22Rv1 (cell line): ENCODE results near the gene AIF1.
A peak's percentile ranks its signal among the peaks of the same experiment; 100 is the strongest.

ENCODE experiments used
- H3K27ac ChIP-seq: fragments of 450-650 bp; 2 replicates; pipeline ENCODE4 v1.5.1; 2017
- ZFX ChIP-seq: fragments of 450-650 bp; IDR thresholded peaks from 2 replicates; pipeline ENCODE4 v1.6.1; 2017; ENCODE audit warnings: antibody characterized with exemption, borderline replicate concordance
- TF ChIP-seq, protein P1 (sequence below): fragments of 450-650 bp; IDR thresholded peaks from 2 replicates; pipeline ENCODE4 v1.5.1; 2017; ENCODE audit warnings: mild to moderate bottlenecking

AIF1 gene

DNA sequence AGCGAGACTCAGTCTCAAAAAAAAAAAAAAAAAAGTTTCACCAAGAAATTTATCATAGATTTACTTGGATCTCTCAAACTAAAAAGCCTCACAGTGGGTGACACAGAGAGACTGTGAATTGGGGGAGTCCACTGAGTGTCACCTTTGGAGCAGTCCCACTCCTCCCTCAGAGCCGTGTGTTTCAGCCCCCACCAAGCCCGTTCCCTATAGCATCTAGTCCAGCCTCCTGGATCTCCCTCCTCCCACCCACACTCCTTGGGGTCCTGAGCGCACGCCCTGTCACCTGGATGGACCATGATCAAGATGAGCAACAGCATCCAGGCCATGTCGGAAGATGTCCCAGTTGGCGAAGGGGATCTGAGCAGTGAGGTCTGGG is 22.6 kb upstream of the AIF1 start:
- no peak for TF ChIP-seq ZFX
- TF ChIP-seq, protein P1, sequence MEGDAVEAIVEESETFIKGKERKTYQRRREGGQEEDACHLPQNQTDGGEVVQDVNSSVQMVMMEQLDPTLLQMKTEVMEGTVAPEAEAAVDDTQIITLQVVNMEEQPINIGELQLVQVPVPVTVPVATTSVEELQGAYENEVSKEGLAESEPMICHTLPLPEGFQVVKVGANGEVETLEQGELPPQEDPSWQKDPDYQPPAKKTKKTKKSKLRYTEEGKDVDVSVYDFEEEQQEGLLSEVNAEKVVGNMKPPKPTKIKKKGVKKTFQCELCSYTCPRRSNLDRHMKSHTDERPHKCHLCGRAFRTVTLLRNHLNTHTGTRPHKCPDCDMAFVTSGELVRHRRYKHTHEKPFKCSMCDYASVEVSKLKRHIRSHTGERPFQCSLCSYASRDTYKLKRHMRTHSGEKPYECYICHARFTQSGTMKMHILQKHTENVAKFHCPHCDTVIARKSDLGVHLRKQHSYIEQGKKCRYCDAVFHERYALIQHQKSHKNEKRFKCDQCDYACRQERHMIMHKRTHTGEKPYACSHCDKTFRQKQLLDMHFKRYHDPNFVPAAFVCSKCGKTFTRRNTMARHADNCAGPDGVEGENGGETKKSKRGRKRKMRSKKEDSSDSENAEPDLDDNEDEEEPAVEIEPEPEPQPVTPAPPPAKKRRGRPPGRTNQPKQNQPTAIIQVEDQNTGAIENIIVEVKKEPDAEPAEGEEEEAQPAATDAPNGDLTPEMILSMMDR, result no peak
- H3K27ac ChIP-seq, result no peak overlapping the region

DNA sequence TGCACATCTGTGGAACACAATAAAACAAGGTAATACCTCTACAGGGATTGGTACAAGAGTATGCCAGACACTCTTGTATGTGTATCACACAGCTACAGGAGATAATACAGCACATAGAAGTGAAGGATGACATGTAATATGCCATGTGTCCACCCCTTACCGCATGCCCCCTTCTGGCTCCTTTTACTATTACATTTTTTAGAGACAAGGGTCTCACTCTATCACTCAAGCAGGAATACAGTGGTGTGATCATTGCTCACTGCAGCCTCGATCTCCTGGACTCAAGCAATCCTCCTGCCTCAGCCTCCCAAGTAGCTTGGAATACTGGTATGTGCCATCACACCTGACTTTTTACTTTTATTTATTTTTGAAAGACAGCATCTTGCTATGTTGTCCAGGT is 18.0 kb upstream of the AIF1 start:
- TF ChIP-seq, protein P1, result peak; percentile 52
- no peak for TF ChIP-seq ZFX
- H3K27ac ChIP-seq, result no peak overlapping the region

DNA sequence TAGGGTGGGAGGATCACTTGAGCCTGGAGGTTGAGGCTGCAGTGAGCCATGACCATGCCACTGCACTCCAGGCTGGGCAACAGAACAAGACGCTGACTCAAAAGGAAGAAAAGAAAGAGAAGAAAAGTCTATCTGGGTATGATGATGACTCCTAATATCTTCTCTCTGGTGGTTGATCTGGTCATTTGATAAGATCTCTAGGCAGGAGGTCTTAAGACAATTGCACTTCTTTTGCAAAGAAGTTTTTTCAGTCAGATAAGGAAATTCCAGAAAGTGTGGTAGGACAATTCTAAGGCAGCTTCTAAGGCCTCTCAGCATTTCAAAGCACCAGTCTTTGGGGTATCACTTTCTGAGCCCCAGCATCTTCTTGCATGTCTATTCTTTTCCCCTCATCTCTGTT is 7.7 kb upstream of the AIF1 start:
- no peak overlapping the region for H3K27ac ChIP-seq
- no peak for TF ChIP-seq ZFX
- TF ChIP-seq, protein P1, result no peak

DNA sequence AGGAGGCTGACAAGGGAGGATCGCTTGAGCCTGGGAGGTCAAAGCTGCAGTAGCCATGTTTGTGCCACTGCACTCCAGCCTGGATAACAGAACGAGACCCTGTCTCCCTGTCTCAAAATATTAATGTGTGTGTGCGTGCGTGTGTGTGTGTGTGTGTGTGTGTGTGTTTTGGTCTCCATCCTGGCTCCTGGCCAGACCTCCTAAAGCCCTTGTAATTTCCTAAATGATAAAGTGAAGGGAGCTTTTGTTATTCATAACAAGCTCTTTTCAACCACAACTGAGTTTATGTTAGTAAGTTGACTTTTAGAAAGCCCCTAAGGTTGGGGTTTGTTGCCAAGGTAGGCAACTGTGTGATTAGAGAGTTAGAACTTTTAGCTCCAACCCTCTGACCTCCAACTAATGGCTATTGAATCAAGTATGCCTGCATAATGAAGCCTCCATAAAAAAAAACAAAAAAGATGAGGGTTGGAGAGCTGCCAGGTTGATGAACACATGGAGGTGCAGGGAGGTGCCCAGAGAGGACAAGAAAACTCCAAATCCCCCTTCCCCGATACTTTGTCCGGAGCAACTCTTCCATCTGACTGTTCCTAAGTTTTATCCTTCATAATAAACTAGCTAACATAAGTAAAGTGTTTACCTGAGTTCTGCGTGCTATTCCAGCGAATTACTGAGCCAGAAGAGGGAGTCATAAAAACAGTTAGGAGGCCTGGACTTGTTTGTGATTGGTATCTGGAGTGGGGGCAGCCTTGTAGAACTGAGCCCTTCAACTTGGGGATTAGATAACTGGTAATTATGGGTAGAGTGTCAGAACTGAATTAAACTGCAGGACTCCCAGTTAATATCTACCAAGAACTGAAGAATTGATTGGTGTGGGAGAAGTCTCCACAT is 5.3 kb upstream of the AIF1 start:
- no peak overlapping the region for H3K27ac ChIP-seq
- no peak for TF ChIP-seq ZFX
- TF ChIP-seq, protein P1, result no peak

DNA sequence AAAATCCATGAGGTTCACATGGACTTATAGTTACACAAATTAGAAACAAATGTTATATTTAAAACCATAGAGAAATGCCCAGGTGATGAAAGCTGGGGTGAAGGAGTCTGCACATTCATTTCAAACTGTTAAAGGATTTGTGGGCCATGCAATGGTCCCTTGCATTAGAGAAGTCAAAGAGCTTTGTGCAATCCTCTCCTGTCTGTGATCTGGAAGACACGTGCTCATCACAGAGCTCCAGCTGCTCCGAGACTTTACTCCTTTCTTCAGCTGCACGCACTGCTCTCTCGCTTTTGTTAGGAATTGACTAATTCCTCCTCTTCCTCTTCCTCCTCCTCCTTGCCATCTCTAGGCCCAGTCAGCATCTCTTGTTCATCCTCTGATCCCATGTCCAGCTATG is 4.1 kb upstream of the AIF1 start:
- H3K27ac ChIP-seq, result no peak overlapping the region
- TF ChIP-seq, protein P1, result no peak
- no peak for TF ChIP-seq ZFX

DNA sequence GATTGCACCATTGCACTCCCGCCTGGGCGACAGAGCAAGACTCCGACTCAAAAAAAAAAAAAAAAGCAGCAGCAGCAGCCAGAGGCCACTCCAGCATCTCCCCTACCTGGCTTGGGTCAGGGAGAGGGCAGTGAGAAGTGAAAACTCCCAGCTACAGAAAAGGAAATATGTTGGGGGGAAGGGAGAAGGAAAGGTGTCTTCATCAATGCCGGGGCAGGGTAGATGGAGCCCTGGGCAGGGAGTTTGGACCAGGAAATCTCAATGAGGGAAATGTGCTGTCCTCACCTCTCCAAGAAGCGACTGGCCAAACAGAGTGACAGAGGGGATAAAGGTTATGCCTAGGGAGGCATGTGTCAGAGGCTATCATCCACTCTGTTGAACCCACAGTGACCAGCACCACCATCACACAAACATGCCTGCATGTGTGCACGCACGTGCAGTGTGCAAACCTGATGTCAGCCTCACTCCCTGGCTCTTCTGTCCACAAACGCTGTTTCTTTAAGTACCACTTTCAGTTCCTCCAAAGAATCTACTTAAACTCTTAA is 887 bp upstream of the AIF1 start:
- no peak for TF ChIP-seq ZFX
- TF ChIP-seq, protein P1, result no peak
- no peak overlapping the region for H3K27ac ChIP-seq

DNA sequence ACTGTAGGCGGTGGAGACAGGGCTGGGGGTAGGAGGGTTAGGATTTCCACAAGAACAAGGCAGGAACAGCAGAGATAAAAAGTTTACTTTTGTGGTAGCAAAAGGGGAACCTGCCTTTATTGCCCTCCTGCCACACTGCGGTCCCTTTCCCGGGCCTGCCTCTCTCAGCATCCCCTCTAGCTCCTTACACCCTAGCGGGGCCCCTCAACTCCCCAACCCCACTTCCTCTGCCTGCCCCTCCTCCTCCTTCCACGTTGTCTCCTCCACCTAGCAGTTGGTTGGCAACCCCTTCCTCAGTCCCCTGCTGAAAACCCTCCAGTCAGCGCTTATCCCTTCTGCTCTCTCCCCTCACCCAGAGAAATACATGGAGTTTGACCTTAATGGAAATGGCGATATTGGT is 714 bp downstream of the AIF1 start:
- no peak overlapping the region for H3K27ac ChIP-seq

More for the DNA sequence above, 714 bp downstream of the AIF1 start:
- TF ChIP-seq, protein P1, result no peak
- no peak for TF ChIP-seq ZFX
